ENCODE measurements around the gene FAM76B.

Gene FAM76B

DNA sequence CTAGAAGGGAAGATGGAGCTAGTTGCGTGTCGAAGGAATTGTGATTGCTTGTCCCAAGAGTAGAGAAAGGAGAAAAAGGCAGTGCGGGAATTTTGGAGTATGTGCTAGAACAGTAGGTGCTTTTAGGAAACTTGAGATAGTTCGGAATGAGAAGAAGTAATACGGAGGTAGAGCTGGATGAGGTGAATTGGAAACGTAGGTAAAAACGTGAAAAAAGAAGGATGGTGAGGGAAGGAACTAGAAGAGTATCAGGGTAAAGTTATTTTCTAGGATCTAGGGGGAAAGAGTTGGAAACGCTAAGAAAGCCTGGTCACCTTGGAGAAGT is 2.1 kb upstream of the FAM76B start:
- no peak for DNase-seq

DNA sequence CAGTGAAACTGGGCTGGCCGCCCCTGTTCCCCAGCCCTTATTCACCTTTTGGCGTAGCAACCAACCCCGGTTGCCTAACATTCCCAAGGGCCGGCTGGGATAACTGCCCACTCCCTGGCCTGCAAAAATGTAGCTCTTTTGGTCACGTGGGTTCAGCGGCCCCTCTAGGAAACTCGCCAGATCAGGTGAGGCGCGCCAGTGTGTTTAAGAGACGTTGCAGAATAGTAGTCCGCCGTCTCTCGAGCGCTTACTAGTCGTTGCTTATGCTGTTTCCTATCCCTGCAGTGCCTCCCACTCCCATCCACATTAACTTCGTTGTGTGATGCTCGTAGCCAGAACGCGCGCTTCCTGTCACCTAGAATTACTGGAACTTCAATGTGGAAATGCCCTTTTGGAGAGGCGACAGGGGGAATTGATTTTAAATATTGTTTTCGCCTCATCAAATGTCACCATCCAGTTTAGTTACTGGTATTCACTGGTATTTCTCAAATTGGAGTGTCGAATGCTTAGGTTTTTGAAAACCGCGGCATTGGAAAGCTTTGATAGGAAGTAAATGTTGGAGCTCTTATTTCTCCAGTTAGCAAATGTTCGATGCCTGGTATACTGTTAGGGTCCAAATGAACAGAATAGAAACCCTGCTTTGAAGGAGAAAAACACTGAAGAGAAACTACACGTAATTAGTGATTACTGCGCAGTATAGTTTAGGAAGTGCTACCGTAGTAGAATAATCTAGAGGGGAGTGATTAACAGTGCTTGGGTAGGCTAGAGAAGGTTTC is 1.5 kb upstream of the FAM76B start:
- DNase-seq, result peak; percentile 63

DNA sequence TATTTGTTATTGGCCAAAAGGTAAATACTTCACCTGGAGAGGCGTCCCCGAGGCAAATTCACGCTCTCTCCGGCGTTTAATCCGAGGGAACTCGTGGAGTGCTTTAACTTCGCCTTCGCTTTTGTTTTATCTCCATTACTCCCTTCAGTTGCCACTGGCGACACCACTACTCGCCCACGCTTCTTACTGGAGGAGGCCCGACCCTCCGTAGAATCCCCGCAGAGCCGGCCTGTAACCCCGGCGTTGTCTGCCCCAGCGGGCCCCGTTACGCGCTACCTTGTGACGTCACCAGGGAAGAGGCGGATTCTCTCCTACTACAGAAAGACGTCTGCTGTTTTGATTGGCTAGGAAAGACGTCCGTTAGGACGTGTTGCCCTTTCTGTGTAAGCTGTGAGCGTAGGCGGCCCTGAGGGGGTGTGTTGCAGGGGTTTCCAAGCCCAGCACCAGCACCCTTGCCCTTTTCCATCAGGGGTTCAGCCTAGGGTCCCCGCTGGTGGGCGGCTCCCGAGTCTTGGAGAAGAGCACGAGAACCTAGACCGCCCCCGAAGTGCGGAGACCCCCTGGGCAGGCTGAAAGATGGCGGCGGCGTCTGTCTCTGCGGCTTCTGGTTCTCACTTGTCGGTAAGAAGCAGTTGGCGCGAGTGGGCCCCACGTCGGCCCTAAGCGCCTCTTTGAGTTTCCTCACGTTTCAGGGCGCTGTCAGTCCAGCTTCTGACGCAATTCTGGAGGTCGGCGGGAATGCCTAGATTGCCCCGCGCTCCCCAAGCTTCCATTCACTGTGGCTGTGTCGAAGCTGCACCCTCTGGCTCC is 746 bp upstream of the FAM76B start, which contains the start of gene CEP57:
Gene CEP57, plus strand, starts transcription at position 376 of the 810 bp plus-strand sequence. Its CDS starts 201 bp downstream, at position 577.
- DNase-seq, result peak; percentile 98

DNA sequence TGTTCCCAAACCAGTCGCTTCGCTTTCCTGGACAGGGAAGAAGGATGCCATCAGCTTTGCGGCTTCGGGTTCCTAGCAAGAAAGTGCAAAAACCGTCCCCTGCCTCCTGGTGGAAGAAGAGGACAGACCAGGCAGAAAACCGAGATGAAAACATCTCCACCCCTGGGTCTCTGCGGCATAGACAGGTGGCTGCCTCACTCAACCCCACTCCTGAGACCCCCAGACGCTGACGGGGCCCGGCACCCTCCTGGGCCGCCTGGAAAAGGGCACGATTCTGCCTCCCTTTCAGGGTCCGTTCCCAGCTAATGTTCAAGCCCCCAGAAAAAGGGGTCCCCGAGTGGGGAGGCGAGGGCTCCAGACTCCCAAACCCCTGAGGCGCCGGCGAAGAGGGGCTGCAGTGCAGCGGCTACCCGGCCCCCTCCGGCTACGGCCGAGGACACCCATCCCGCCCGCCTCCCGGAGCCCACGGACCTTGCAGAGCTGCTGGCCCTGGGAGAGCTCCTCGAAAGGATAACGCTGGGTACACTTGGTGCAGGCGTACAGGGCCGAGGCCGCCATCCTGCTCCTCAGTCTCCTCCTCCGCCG is 569 bp downstream of the FAM76B start:
- peak; percentile 7 for DNase-seq

DNA sequence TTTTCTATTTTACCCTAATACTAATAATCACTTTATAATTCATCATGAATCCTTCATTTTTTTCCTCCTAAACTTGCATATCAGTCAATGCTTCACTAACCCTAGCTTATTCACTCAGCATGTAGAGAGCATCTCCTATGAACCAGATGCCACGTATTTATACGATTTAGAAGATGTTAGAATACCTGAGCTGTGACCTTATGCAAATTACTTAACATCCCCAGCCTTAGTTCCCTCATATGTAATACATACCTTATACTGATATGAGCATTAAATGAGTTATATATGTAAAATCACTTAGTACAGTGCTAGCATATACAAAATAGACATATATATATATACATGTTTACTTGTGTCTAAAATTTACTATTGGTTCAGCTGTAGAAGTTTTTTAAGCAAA is 9.0 kb downstream of the FAM76B start:
- DNase-seq, result no peak

DNA sequence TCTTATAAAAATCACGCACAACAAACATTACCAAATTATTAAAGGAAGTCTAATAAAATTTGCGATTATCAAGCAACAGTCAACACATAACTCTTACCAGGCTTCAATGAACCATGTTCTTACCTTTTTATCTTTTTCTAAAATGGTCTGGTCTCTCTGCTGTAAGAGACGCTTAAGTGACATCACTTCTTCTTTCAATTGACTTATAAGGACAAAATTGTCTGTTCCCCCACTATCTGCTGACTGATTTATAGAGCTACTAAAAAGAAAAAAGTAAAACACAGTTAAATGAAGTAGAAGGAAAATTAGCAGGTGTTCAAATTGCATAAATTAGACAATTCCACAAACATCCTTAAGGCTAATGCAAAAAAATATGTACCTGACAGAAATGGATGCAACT is 10.9 kb downstream of the FAM76B start:
- DNase-seq, result no peak

DNA sequence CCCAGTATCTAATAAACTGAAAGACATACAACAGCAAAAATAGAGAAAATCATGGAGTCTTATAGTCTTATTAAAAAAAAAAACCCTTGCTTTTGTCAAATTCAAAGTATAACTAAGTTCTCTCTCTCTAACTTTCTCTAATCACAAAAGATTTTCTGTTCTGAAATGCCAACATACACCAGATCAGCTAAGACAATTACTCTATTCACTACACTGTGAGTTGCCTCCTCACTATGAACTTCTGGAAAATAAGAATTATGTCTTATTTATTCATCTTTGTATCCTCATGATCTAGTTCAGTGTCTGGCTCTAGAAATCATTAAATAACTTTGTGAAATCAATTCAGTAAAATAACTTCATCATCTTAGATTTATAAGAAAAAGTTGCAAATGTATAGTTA is 12.7 kb downstream of the FAM76B start:
- no peak for DNase-seq

DNA sequence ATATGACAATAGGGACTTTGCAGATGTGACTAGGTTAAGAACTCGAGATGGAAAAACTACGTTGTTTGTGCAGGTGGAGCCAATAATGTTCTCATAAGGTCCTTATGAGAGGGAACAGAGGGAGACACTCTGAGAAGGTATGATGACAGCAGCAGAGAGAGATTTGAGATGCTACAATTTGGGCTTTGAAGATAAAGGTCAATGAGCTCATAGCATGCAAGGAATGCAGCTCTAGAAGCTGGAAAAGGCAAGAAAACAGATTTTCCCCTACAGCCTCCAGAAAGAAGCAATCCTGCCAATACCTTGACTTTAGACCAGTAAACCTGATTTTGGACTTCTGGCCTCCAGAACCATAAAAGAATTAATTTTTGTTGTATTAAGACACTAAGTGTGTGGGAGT is 21.1 kb downstream of the FAM76B start:
- DNase-seq, result peak; percentile 16

DNA sequence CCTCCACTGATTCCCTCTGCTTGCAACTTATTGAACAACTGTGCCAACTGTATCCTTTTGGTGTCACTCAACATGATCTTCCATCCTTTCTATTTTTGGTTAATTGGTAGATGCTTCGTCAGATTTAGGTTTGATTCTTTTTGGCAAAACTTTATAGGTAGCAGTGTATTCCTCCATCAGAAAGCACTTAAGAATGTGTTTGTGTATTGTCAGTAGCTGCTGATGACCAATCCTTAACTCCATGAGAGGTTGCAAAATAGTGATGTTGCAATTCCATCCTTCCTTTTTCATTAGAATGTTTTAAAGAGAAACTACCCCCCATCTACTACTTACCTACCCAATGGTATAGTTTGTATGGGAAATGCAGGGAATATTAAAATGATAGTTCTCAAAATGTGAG is 22.1 kb downstream of the FAM76B start:
- DNase-seq, result peak; percentile 46

DNA sequence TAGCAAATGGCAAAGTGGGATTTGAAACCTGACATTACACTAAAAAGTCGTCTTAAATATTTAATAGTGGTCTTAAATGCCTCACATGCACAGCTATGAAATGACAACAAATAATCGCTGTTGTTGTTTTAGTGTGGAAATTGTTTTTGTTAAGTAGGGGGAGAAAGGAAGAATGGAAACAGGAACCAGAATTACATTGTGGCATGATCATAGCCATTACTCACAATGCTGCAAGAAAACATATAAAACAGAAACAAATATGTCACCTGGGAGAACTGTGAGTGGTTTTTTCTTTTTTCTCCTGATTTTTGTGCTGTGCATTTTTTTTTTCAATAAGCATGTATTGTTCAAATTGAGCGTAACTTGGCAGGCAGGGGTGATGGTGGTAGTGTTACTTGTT is 22.9 kb downstream of the FAM76B start:
- DNase-seq, result no peak

DNA sequence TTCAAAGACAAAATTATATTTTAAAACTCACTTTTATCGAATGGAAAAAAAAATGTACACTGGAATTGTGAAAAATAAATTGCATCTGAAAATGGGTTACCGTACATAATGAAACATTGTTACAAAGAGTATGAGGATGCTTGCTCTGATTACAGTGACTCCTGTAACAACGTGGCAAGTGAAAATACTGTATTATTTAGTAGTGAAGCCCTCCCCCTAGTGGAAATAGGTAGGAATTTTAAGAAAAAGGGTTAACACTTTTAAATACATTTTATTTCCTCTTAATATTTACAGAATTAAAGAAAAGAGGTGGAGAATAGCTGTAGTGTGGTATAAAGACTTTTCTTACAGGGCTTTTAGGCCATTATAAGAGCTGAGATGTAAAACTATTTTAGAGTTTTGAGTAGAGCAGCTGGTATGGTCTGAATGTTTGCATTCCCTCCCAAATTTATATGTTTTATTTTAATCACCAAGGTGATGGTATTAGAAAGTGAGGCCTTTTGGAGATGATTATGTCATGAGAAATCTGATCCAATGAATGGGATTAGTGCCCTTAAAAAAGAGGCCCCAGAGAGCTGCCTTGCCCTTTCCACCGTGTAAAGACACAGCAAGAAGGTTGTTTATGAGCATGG is 25.2 kb downstream of the FAM76B start:
- peak; percentile 29 for DNase-seq

DNA sequence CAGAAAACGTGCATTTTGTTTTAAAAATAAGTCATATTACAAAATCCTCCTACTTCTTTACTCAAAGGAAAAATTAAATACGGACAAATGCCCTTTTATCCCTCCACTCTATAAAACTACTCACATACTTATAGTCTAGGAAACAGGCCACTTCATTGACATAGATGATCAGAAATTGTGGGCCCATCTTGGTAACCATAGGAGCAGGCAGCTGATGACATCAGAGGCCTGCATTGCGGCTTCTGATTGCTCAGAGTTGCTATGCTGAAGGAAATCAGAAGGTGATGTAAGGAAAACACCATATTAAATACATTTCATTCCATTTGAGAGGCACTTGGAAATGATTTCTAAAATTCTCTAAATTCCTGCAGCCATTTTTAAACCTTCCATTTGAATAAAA is 27.0 kb downstream of the FAM76B start:
- no peak for DNase-seq

DNA sequence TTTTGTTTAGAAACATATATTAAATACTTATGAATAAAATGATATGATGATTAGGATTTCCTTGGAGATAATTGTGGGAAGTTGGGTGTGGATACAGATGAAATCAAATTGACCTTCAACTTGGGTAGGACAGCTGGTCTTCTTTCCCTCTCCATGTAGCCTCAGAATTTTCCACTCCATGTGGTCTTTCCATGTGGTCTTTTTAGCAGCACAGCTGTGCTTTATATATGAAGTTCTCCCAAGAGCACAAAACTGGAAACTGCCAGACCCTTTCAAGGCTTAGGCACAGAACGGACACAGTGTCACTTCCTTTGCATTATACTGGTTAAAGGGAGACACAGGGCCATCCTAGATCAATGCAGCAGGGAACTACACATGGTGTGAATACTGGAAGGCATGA is 28.6 kb downstream of the FAM76B start:
- no peak for DNase-seq

DNA sequence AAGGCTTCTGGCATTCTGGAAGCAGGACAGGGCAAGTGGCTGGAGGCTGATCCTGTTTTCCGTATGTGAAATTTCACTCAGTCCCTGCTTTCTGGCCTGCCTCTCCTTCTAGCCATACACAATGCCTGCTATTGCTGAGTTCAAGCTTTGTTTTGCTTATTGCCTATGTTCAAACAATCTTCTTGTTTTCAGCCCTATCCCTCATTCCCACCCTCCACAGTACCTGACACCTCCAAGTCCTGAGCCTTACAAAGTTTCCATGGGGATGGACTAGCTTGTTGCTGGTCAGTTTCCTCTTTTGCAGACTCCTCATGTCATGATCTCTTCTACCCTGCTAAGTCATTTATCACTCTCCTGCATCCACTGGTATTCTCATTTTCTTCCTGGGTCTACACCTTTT is 38.1 kb downstream of the FAM76B start:
- DNase-seq, result no peak

DNA sequence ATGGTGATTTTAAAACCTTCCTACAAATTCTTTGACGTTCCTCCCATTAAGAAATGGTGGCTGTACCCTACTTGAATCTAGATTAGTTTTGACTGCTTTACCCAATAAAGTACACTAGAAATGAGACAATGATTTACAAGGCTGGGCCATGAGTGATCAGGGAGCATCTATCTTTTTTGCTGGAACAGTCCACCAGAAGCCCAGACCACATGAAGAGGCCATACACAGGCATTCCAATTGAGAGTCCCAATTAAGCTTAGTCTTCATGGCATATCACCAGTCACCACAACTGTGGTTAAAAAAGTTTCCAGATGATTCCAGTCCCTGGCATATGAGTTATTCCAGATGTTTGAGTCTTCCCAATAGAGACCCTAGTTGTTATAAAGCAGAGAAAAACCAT is 39.5 kb downstream of the FAM76B start:
- DNase-seq, result no peak

DNA sequence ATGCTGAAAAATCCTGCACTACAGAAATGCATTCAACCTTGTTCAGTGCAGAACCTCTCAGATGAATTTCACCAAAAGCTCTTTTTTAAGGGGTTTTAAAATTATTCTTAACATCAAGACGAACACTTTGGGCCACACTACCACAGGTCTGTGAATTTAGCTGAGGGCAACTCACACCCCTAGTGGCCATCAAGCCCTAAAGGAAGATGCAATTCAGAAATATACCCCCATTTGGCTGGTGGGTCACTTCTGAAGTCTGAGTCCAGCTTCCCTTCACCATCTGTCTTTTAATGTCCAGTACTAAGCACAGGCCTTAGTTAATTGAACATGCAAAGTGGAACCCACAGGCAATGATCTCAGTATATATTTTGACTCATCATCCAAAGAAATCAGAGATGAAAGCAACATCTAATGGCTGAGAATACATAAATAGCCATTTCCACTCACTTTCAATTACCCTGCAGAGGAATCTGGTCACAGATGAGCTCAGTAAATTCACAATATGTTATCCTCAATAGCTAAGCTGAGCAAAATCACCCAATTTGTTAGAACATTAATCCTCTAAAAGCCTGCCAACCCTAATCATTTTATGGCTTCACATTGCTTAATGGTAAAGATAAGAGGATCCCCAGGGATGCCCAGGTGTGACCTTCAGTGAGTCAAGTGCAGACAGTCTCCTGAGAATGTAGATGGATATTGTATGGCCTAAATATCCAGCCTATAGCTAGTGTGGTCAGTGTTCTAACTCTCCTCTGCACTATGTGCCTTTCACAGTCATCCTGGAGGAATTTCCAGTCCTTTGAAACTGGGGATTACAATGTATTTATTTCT is 50.3 kb downstream of the FAM76B start:
- no peak for DNase-seq

DNA sequence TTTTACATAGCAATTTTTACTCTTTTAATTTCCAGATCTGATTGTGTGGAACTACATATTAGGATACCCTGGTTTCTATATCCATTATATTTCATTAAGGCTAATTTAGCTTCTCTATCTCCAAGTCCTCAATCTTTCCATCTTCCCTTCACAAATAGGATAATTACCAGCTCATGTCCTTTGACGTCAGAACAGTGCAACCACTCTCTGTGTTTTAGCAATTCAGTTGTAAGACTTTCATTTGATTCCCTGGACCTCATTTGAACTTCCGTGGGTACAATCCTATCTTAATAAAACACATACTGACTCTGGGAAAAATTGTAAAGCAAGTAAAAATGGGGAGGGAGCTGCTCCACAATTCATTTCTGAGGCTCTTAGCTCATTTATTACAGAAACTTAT is 52.8 kb downstream of the FAM76B start:
- no peak for DNase-seq

DNA sequence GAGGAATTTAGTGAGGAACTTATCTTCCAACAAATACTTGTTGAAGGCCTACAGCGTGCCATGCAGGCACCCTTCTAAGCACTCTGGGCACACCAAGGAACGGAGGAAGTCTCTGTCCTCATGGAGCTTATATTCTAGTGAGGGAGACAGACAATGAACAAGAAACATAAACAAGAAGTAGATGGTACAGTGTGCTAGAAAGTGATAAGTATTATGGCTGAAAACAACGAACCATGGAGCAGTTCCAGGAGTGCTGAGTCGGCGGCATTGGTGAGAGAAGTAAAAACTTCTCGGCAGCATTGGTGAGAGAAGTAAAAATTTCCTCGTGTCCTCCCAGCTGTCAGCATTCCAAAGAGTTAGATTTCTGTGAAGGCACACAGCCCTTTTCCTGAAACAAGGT is 53.2 kb downstream of the FAM76B start:
- no peak for DNase-seq

DNA sequence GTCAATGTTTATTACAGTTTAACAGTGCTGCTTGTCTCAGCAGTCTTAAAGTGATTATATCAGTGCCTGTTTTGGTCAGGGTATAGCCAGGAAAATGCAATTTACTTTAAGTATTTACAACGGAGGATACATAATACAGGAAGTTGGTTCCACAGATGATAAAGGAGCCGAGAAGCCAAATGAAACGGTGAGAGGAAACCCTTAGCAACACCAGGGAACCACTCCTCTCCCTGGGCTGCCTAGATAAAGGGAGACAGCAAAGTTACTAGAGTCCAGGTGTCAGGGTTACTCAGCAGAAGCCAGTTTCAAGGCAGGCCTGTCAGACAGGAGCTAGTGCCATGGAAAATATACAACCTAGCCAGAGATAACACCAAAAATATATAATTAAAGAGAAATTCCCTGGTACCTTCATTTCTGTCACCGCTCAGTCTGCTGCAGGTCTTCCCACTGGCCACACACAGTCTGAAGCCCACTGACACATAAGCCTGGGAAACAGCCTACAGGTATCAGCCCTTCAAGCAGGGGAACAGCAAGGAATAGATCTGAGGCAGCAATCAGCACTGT is 55.5 kb downstream of the FAM76B start:
- DNase-seq, result no peak

DNA sequence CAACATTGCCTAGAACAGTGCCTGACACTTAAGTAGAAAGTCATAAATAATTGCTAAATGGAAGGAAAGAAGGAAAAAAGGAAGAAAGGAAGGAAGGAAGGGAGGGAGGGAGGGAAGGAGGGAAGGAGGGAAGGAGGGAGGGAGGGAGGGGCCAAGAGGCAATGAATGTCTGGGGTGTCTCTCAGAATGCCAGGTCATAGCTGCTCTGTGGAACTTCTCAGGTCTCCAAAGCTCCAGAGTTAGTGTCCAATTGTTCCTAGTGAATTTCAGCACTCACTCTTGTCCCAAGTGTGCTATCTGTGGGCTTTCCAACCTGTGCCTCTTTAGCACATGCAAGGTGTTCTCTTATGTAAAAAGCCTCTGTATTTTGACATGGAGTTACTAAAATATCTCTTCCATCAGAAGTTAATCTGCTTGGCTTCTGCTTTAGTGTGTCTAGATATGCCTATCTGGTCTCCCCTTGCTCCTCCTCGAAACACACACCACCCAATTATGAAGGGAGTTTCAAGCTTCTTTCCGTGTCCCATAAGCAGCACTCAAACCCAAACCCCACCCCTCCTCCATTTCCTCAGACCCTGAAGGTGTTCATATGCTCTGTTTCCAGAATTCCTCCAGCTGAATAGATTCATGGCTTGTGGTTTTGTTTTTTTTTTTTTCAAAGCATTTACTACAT is 56.5 kb downstream of the FAM76B start:
- DNase-seq, result no peak

DNA sequence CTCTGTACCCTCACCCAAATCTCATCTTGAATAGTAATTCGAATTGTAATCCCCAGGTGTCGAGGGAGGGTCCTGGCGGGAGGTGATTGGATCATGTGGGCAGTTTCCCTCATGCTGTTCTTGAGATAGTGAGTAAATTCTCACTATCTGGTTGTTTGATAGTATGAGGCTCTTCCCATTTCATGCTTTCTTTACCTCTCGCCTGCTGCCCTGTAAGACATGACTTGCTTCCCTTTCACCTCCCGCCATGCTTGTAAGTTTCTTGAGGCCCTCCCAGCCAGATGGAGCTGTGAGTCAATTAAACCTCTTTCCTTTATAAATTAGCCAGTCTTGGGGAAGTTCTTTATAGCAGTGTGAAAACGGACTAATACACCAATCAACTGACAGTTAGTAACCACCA is 60.1 kb downstream of the FAM76B start:
- DNase-seq, result no peak

DNA sequence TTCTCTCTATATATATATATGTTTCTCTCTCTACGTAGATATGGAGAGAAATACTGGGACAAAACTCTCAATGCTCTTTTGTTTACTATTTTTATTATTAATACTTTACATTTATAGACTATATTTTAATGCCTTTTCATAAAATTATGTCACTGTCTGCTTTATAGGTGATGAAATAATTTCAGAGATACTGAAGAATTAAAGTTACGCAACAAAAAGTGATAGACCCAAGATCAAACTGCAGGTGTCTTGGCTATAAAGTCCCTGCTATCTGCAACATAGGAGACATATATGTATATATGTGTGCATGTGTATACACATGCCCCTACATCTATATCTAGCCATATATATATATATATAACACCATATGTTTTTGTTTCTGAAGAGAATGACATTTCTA is 60.8 kb downstream of the FAM76B start:
- no peak for DNase-seq

All from NCI-H226 (cell line).